SK-N-SH treated with all-trans-retinoic acid at 6 μM for 48 hours (cell line): ENCODE data around the gene CENPP.

ENCODE experiments used
- ATAC-seq: fragments of 200-7000 bp; cut with Tn5 transposase; 3 replicates; pipeline ENCODE4 v1.9.1; 2020; ENCODE audit warnings: mild to moderate bottlenecking, moderate library complexity
- BACH2 ChIP-seq: fragments of 250-450 bp; sonication (Bioruptor Pico); IDR thresholded peaks from 2 replicates; pipeline ENCODE4 v1.9.0; 2021; ENCODE audit warnings: mild to moderate bottlenecking, borderline replicate concordance
- CREB5 ChIP-seq: fragments of 250-450 bp; sonication (Bioruptor Pico); IDR thresholded peaks from 2 replicates; pipeline ENCODE4 v1.5.1; 2020; ENCODE audit warnings: low read depth, mild to moderate bottlenecking, moderate library complexity
- CSDC2 ChIP-seq: fragments of 250-450 bp; sonication (Bioruptor Pico); IDR thresholded peaks from 2 replicates; pipeline ENCODE4 v1.5.0; 2020; ENCODE audit warnings: mild to moderate bottlenecking, moderate library complexity
- ESRRG ChIP-seq: fragments of 250-450 bp; sonication (Bioruptor Pico); IDR thresholded peaks from 2 replicates; pipeline ENCODE4 v1.6.1; 2021; ENCODE audit warnings: mild to moderate bottlenecking
- GLIS3 ChIP-seq: fragments of 250-450 bp; sonication (Bioruptor Pico); IDR thresholded peaks from 2 replicates; pipeline ENCODE4 v1.5.0; 2020; ENCODE audit warnings: mild to moderate bottlenecking, moderate library complexity
- ISL1 ChIP-seq: fragments of 250-450 bp; sonication (Bioruptor Pico); IDR thresholded peaks from 2 replicates; pipeline ENCODE4 v2.1.2; 2022; ENCODE audit warnings: mild to moderate bottlenecking, moderate library complexity
- OSR1 ChIP-seq: fragments of 250-450 bp; sonication (Bioruptor Pico); IDR thresholded peaks from 2 replicates; pipeline ENCODE4 v1.8.0; 2022; ENCODE audit warnings: moderate library complexity, mild to moderate bottlenecking, inconsistent platforms
- PATZ1 ChIP-seq: fragments of 250-450 bp; sonication (Bioruptor Pico); IDR thresholded peaks from 2 replicates; pipeline ENCODE4 v1.8.0; 2020; ENCODE audit warnings: mild to moderate bottlenecking, moderate library complexity, borderline replicate concordance
- POU6F1 ChIP-seq: fragments of 250-450 bp; sonication (Bioruptor Pico); IDR thresholded peaks from 2 replicates; pipeline ENCODE4 v1.8.0; 2021; ENCODE audit warnings: low read depth, mild to moderate bottlenecking, moderate library complexity, borderline replicate concordance
- PPARA ChIP-seq: fragments of 250-450 bp; sonication (Bioruptor Pico); IDR thresholded peaks from 2 replicates; pipeline ENCODE4 v1.5.0; 2020; ENCODE audit warnings: mild to moderate bottlenecking, borderline replicate concordance
- RARB ChIP-seq: fragments of 250-450 bp; sonication (Bioruptor Pico); IDR thresholded peaks from 2 replicates; pipeline ENCODE4 v1.8.0; 2021; ENCODE audit warnings: mild to moderate bottlenecking, moderate library complexity
- TCF4 ChIP-seq: fragments of 250-450 bp; sonication (Bioruptor Pico); IDR thresholded peaks from 2 replicates; pipeline ENCODE4 v1.8.0; 2021; ENCODE audit warnings: mild to moderate bottlenecking, moderate library complexity, borderline replicate concordance
- TOX ChIP-seq: fragments of 250-450 bp; sonication (Bioruptor Pico); IDR thresholded peaks from 2 replicates; pipeline ENCODE4 v1.8.0; 2021; ENCODE audit warnings: mild to moderate bottlenecking, moderate library complexity, borderline replicate concordance
- TSHZ2 ChIP-seq: fragments of 250-450 bp; sonication (Bioruptor Pico); IDR thresholded peaks from 2 replicates; pipeline ENCODE4 v1.5.0; 2020; ENCODE audit warnings: mild to moderate bottlenecking, moderate library complexity
- ZC3H10 ChIP-seq: fragments of 250-450 bp; sonication (Bioruptor Pico); IDR thresholded peaks from 2 replicates; pipeline ENCODE4 v1.5.1; 2021; ENCODE audit warnings: mild to moderate bottlenecking, moderate library complexity
- ZFP3 ChIP-seq: fragments of 250-450 bp; sonication (Bioruptor Pico); IDR thresholded peaks from 2 replicates; pipeline ENCODE4 v1.5.0; 2020; ENCODE audit warnings: mild to moderate bottlenecking, moderate library complexity
- ZFP30 ChIP-seq: fragments of 450-650 bp; formaldehyde crosslinking; IDR thresholded peaks from 2 replicates; pipeline ENCODE4 v1.5.0; 2022; ENCODE audit warnings: mild to moderate bottlenecking, moderate library complexity
- ZNF565 ChIP-seq: fragments of 450-650 bp; formaldehyde crosslinking; conservative IDR thresholded peaks from 2 replicates; pipeline ENCODE4 v1.5.0; 2020; ENCODE audit warnings: low read depth, mild to moderate bottlenecking, moderate library complexity
- ZNF70 ChIP-seq: fragments of 450-650 bp; formaldehyde crosslinking; IDR thresholded peaks from 2 replicates; pipeline ENCODE4 v1.5.0; 2020; ENCODE audit warnings: mild to moderate bottlenecking, moderate library complexity
- ZNF8 ChIP-seq: fragments of 450-650 bp; formaldehyde crosslinking; IDR thresholded peaks from 2 replicates; pipeline ENCODE4 v1.5.0; 2020; ENCODE audit warnings: mild to moderate bottlenecking, moderate library complexity
- TF ChIP-seq, protein P1 (sequence below): fragments of 250-450 bp; sonication (Bioruptor Pico); IDR thresholded peaks from 2 replicates; pipeline ENCODE4 v1.5.1; 2021; ENCODE audit warnings: mild to moderate bottlenecking, moderate library complexity

The CENPP gene

GRCh38 chr9:92414566-92414965 lies 88.8 kb downstream of the CENPP start:
- TF ChIP-seq PATZ1 (CRISPR knock-in tag) (no peak), ZNF565 (CRISPR knock-in tag) (no peak), PPARA (CRISPR knock-in tag) (no peak), ISL1 (CRISPR knock-in tag) (no peak), RARB (no peak), CREB5 (CRISPR knock-in tag) (no peak), ZNF70 (CRISPR knock-in tag) (no peak)
- no peak for ATAC-seq

DNA sequence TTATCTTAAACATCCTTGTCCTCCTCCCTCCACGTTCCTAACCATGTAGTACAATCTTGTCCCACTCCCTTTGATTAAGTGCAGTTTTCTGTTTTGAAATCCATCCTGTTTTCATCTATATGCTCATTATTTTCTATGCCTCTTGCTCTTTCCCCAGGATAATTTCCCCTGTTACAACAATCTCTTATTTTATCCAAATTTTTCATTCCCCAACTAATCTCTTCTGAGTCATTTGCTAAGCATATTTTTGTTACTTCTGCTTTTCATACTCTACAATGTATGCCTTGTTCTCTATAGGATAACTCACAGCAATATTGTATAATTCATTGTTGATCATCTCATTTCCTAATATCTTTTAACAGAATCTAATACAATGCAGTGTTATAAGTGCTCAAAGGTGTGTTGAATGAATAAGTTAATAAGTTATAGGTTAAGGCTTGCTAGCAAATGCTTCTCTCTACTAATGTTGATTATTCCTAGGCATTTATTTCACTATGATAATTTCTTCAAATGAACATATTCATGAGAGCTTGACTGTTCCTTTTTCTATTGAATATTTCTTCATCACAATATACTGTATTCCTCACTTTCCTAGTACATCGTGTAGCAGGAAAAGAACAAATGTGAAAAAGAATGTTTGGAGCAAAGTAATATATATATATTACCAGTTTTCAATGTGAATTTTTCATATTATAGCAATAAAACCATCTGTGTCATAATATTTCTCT lies 97.0 kb downstream of the CENPP start:
- TF ChIP-seq CSDC2 (CRISPR knock-in tag) (no peak), ISL1 (CRISPR knock-in tag) (no peak), PATZ1 (CRISPR knock-in tag) (no peak), TCF4 (CRISPR knock-in tag) (no peak), BACH2 (CRISPR knock-in tag) (no peak), GLIS3 (CRISPR knock-in tag) (no peak)
- ATAC-seq = no peak

DNA sequence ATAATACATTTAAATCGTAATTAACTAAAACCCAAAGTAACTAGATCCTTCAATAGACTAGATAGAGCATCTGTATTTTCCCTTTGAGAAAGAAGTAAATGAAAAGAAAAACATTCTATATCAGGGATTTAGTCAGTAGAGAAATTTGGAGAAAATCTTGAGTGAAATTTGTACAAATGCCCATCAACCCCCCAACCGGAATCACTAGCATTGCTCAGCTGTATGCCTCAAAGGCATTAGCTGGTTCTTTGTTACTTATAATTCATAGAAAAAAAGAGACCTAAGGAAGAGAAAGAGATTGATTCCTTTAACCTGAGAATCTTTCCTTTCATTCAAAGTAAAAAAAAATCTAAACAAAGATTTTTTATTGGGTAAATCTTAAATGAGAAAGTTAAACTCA lies 97.9 kb downstream of the CENPP start:
- TF ChIP-seq TCF4 (CRISPR knock-in tag) (no peak), ZFP30 (no peak)
- TF ChIP-seq, protein P1, sequence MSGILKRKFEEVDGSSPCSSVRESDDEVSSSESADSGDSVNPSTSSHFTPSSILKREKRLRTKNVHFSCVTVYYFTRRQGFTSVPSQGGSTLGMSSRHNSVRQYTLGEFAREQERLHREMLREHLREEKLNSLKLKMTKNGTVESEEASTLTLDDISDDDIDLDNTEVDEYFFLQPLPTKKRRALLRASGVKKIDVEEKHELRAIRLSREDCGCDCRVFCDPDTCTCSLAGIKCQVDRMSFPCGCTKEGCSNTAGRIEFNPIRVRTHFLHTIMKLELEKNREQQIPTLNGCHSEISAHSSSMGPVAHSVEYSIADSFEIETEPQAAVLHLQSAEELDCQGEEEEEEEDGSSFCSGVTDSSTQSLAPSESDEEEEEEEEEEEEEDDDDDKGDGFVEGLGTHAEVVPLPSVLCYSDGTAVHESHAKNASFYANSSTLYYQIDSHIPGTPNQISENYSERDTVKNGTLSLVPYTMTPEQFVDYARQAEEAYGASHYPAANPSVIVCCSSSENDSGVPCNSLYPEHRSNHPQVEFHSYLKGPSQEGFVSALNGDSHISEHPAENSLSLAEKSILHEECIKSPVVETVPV (CRISPR knock-in tag) = no peak
- ATAC-seq = no peak

GRCh38 chr9:92424340-92424739 lies 98.6 kb downstream of the CENPP start, which contains the start of gene OMD:
TSS of gene OMD (minus strand) at chr9:92424471. CDS start at chr9:92417558, 6,913 bp downstream.
- no peak for TF ChIP-seq TCF4 (CRISPR knock-in tag)
- no peak for TF ChIP-seq ZC3H10 (CRISPR knock-in tag)
- no peak for TF ChIP-seq ESRRG
- TF ChIP-seq ISL1 (CRISPR knock-in tag) = no peak
- TF ChIP-seq ZNF70 (CRISPR knock-in tag) = no peak
- TF ChIP-seq RARB = no peak
- no peak for TF ChIP-seq ZFP3
- TF ChIP-seq ZNF8 (CRISPR knock-in tag) = no peak
- TF ChIP-seq PATZ1 (CRISPR knock-in tag) = no peak
- TF ChIP-seq POU6F1 (CRISPR knock-in tag) = no peak
- TF ChIP-seq OSR1 (CRISPR knock-in tag) = no peak
- no peak for TF ChIP-seq CSDC2 (CRISPR knock-in tag)
- no peak for TF ChIP-seq ZFP30
- no peak for TF ChIP-seq TSHZ2 (CRISPR knock-in tag)
- no peak for TF ChIP-seq GLIS3 (CRISPR knock-in tag)
- TF ChIP-seq PPARA (CRISPR knock-in tag) = no peak
- no peak for TF ChIP-seq TOX (CRISPR knock-in tag)
- no peak; the same call in 2 of the 3 replicates for ATAC-seq
